Umbilical cord (tissue), 2 donors: ENCODE data around the gene TMIGD2. TPM values are rescaled to one million over a fixed set of nuclear protein-coding genes. Genes with fewer than 3 reads are reported as not detected.
"Not testable (repeated sequence)": the region's sequence is repeated elsewhere in the genome, so short reads cannot be mapped to it uniquely, and the experiment has no call there.

ENCODE experiments used
- DNase-seq: peaks from one replicate; pipeline ENCODE4 v3.0.0-alpha.2; 2015; ENCODE audit warnings: low spot score
- total RNA-seq: library from RNA; depleted of rRNA; stranded (reverse); fragments of >200 nt; gene quantifications from one replicate; pipeline ENCODE4 v1.2.3, GENCODE V29; 2014; ENCODE audit warnings: low replicate concordance; ENCODE audit not compliant: insufficient read depth

TMIGD2 gene
- total RNA-seq, 1 donor from 2014 or later = not detected

DNA sequence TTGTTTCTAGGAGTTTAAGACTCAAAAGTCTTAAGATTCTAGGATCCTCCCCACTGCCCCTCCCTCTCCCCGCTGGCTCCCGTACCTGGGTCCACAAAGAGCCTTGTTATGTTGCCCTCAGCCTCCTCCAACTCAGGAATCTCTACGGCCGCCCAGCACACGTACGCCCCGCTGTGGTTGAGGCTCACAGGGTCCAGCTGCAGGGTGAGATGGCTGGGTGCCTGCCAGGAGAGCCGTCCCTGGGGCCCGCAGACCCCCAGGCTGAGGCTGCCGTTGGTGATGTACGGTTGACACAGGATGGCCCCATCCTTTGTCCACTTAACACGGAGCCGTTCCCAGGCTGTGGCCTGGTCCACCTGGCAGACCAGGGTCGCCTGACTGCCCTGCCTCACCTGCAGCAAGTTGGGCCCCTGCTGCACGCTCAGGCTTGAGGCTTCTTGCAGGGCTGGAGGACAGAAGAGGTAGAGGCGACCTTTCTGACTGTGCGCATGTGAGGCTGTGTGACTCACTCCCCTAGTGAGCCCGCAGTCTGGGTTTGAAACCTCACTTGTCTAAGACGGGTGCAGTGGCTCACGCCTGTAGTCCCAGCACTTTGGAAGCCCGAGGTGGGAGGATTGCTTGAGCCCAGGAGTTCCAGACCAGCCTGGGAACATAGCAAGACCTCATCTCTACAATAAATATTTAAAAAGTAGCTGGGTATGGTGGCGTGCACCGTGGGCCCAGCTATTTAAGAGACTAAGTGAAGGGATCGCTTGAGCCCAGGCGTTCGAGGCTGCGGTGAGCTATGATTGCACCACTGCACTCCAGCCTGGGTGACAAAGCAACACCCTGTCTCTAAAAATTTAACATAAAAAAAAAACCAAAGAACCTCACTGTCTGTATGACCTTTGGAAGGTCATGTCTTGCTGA is 4.0 kb downstream of the TMIGD2 start:
- DNase-seq = no peak

DNA sequence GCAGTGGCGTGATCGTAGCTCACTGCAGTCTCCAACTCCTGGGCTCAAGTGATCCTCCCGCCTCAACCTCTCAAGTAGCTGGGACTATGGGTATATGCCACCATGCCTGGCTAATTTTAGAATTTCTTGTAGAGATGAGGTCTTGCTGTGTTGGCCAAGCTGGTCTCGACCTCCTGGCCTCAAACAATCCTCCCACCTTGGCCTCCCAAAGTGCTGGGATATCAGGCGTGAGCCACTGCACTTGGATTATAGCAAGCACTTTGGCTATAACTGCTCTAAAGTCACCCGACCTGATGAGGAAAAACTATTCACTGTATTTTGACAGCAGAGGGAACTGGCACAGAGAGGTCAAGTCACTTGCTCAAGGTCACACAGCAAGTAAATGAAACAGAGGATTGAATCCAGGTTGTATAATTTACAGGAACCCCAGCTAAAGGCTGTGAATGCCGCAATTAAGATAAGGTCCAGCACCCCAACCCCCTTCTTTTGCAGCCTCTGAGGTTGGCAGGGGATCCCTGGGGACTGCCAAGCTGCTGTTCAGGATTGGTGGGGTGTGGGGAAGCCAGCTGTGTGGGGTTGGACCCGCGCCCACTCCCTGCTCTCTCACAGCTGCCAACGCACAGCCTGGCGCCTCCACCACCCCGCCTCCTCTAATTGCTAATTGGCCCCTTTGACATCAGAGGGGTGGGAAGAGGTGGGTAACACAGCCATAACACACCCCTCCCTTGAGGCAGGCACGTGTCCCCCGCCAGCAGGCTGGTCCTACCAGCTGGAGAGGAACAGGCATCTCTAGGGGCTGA is 6.0 kb downstream of the TMIGD2 start:
- no peak for DNase-seq

DNA sequence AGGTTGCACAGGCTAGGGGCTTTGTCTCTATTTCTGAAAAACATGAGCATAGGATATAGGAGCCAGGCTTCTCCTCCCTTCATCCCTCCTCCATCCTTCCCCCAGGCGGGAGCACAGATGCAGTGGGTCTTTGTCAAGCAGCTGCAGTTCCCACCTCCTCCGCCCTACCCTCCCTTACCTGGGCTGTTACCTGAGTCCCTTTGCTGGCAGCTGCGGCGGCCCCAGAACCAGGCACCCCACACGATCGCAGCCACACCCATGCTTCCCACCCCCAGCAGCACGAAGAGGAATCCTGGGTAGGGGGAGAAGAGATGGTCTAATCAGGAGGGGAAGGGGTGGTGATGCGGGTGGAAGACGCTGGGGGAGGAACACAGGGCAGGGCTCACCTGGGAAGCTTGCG is 7.8 kb downstream of the TMIGD2 start:
- DNase-seq = no peak

DNA sequence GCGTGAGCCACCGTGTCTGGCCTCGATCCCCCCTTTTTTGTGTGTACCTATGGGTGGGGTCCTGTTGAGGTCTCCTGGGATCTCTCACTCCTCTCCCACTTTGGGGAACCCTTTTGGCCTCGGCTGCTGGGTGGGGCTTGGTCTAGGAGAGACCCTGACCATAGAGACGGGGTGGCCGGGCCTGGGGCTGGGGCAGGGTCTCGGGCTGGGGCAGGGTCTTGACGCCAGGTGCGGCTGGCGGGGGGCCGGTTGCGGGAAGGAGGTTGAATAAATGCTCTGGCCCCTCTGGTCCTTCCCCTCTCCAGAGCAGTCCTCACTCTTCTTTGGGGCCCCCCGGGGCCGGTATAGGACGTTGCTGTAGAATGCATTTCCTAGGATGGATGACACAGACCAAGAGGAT is 9.7 kb downstream of the TMIGD2 start:
- no peak for DNase-seq

DNA sequence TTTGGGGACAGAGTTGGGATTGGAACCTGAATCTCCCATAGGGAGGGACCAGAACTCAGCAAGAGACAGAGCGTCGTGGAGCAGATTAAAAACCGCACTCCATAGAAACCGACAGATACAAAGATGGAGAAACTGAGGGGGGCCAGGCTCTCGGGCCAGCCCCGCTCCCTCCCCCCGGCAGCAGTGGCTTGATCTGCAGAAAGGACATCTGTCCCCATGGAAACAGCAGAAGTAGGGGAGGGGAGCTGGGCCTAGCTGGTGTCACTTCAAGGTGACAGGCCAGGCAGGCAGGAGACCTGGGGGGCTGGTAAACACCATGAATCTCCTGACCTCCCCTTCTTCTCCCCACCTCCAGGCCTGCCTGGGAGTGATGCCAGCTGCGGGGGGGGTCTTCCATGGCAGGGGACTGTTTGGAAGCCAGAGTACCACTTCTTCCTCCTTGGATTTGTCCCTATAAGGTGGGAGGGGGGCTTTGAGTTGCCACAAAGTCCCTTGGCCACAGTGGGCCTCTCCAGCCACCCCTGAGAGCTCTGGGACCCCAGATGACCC is 10.9 kb downstream of the TMIGD2 start:
- no peak for DNase-seq

DNA sequence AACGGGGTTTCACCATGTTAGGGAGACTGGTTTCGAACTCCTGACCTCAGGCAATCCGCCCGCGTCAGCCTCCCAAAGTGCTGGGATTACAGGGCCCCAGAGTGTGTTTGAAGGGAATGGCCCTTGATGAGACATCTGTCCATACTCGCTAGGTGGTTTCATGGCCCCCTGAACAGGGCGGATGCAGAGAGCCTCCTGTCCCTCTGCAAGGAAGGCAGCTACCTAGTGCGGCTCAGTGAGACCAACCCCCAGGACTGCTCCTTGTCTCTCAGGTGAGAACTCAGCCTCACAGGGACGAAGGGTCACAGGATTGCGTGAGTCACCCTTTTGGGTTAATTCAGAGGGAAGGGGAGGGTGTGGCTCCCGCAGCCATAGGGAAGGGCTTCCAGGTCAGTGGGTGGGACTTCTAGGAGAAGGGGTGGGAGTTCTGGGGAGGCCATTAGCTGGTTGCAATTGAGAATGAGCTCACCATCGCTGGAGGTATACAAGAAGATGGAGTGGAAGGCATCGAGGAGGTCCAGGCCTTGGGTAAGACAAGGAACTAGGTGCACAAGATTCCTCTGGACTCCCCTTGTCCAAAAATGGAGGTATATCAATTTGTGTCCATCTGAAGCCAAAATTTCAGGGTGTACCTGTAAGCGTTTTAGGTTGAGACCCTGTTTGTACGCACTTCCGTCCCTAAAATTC is 14.0 kb downstream of the TMIGD2 start:
- no peak for DNase-seq

DNA sequence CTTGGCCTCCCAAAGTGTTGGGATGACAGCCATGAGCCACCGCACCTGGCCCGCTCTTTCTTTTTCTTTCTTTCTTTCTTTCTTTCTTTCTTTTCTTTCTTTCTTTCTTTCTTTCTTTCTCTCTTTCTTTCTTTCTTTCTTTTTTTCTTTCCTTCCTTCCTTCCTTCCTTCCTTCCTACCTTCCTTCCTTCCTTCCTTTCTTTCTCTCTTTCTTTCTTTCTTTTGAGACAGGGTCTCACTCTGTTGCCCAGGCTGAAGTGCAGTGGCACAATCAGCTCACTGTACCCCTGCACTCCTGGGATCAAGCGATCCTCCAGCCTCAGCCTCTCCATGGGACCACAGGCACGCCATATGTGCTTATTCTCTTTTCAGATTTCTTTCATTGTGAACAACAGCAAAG is 16.0 kb downstream of the TMIGD2 start:
- DNase-seq = not testable (repeated sequence)

DNA sequence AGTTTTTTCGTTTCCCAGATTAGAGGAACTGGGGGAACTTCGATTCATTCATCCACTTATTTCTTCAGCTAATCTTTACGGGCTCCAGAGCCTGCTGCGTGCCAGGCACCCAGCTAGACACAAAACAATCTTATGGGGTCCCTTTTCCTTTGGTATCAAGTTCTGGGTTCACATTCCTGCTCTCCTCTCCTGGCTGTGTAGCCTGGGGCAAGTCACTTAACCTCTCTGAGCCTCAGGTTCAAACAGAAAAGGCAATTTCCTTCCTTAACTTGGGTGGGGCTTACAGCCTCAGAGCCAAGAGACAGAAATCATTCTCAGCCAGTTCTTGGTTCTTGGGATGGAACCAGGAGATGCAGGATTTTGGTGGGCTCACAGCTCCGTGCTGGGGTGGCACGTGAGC is 17.2 kb downstream of the TMIGD2 start:
- no peak for DNase-seq

DNA sequence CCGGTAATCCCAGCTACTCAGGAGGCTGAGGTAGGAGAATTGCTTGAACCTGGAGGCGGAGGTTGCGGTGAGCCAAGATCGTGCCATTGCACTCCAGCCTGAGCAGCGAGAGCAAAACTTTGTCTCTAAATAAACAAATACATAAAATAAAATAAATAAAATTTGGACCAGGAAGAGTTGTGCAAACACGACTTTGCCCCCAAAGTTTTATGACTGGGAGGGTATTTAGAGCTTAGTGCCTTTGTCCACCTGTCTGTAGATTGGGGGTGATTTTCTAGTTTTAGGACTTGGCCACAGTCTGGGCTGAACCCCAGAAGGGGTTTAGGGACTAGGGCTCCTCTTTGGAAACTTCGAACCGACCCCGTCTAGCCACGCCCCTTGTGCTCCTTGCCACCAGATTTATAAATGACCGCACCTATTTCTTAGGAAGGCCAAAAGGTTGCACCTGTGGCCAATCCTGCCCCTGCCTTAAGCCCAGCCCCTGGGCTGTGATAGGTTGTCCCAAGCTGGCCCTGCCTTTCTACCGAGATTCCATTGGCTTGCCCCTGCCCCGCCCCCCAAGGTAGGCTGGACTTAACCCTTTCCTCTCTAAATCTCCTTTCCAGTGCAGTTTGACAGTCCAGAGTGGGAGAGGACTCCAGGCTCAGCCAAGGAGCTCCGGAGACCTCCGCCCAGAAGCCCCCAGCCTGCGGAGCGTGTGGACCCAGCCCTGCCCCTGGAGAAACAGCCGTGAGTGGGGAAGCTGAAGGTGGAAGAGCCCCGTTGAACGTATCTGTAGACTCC is 17.8 kb downstream of the TMIGD2 start:
- no peak for DNase-seq

DNA sequence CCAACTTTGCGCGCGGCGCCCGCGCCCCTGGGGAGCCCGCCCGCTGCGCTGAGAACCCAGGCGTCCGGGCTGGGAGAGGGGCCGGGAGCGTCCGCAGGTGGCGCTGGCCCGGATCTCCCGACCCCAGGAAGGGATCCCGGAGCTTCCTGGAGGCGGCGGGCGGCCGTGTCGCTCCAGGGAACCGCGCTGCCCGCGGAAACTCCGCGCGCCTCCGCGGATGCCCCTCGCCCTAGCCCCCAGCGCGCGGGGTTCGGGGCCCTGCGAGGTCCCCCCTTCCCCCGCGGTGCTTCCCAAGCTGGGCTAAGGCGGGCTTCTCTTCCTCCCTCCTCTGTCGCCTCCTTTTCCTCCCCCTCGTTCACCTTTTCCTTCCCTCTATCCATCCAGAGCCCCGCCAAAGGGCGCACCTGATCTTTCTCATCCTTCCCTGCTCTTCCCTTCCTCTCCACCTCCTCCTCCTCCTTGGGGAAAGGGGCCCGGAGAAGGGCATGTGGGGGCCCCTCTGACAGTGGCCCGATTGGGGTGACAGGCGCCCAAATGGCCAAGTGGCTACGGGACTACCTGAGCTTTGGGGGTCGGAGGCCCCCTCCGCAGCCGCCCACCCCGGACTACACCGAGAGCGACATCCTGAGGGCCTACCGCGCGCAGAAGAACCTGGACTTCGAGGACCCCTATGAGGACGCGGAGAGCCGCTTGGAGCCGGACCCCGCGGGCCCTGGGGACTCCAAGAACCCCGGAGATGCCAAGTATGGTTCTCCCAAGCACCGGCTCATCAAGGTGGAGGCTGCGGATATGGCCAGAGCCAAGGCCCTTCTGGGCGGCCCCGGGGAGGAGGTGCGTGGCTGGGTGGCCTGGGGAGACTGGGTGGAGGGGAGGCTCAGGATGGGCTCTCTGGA is 22.4 kb downstream of the TMIGD2 start:
- no peak for DNase-seq

DNA sequence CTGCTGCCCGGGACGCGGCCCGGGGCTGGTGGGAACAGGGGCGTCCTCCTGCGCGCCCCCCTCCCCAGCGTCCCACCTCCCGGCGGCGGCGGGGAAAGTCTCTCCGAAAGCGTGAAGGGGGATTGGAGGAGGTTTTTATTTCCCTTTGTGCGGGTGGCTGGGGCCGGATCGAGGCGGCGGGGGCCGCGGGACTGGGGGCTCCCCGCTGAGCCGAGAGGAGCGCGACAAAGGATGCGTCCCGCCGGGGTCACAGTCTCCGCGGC is 23.0 kb downstream of the TMIGD2 start:
- no peak for DNase-seq

DNA sequence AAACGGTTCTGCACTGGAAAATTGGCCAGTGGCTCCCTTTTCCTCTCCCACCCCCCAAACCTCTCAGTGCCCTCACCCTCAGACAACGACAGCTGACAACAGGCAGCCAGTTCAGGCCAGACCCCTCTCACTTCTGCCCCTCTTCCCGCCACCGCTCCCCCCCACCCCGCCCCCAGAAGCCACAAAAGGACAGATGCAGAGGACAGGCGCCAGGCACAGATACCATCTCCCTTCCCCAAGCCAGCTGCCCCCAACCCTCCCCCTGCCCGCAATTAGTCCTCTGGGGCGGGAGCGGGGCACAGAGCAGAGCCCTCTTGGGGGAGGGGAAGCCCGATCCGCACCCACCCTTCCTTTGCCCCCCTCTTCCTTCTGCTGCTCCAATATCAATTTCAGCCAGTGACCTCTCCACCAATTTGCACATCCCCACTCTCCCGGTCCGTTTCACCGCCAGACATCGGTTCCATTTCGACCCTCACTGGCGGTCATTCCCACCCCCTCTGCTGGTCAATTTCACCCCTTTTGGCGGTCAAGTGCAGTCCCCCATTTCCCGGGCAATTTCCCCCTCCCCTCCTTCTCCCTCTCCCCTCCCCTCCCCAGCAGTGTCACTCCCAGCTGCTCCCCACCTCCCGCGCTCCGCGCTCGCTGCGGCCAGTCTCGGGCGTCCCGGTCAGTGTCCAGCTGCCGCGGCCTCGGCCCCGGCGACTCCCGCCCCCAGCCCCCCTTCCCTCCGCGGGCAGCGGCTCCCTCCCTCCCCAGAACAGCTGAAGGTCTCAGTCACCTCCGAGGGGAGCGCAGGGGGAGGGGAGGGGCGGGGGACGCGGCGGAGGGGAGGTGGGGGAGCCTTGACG is 23.5 kb downstream of the TMIGD2 start, which contains the start of gene SHD:
Gene SHD (plus strand): TSS at position 848 of the 848 bp plus-strand sequence. CDS start 798 bp downstream, outside the sequence.
- DNase-seq = no peak

DNA sequence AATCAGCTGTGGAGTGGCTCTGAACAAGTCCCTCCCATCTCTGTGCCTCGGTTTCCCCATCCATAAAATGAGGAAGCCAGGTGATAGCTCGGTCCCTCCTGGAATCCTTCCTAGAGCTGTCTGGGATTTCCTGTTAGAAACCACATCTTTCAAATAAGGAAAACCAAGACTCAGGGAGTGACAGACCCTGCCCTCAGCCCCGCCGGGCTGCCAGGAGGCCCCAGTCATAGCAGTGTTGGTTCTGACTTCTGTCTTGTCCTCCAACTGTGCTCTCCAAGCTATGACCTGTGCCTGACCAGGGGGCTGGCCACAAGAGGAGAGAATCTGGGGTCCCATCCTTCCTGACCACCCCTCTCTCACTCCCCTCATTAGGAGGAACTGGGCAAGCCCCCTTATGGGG is 24.2 kb downstream of the TMIGD2 start:
- DNase-seq = no peak

DNA sequence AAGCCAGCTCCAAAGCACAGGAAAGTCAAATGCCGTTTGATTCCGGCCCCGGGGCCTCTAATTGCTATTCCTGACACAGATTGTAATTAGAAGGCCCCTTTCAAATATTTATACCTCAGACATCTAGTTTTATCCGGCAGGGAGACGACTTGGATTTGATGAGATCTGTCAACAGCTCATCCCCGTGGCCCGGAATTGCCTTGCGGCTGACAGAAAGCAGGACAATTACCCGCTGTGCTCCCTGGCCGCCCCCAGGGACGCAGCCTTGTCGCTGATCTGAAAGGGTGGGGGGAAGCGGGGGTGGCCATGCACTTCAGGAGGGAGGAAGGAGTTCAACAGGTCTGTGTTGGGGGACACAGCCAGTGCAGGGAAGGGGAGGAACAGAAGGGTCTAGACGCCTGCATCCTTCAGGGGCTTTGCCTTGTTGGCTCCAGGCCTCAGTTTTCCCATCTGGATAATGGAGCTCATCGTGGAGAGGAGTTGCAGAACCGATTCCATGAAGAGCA is 24.9 kb downstream of the TMIGD2 start:
- DNase-seq = no peak

DNA sequence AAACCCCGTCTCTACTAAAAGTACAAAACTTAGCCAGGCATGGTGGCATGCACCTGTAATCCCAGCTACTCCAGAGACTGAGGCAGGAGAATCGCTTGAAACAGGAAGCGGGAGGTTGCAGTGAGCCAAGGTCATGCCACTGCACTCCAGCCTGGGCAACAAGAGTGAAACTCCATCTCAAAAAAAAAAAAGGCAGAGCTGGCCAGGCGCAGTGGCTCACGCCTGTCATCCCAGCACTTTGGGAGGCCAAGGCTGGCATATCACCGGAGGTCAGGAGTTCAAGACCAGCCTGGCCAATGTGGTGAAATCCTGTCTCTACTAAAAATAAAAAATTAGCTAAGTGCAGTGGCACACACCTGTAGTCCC is 27.9 kb downstream of the TMIGD2 start:
- not testable (repeated sequence) for DNase-seq

DNA sequence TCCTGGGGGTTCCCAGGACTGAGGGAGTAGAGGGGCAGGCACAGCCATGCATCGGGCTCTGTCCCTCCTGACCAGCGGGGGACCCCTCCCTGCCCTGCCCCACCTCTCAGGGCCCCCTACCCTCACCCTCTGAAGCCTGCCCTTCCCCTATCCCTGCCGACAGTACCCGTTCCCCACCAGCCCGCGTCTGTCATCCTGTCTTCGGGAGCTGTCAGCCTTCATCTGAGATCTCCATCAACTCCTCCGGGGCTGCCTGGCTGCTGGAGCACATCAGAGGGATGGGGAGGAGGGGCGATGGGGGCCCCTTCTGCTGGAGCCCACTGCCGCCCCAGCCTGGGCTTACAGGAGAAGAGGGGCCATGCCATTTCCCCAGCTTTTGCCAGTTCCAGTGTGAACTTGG is 29.3 kb downstream of the TMIGD2 start:
- no peak for DNase-seq

DNA sequence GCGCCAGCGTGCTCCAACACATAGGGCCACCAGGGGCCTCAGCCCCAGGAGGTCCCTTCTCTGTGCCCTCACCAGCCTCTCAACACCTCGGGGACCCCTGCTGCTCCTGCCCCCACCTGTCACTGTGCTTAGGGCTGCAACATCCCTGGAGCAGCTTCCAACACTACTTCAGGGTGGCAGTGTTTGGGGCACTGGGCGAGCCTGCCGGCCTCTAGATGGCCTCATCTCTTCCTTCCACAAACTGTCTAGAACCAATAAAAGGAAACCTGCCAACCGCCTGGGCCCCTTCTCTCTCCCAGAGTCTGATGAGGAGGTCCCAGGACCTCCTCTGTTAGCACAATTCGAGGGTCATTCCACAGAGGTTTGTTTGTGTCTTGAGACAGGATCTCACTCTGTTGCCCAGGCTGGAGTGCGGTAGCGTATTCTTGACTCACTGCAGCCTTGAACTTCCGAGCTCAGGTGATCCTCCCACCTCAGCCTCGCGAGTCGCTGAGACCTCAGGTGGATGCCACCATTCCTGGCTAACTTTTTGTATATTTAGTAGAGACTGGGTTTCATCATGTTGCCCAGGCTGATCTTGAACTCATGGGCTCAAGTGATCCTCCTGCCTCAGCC is 33.3 kb downstream of the TMIGD2 start:
- DNase-seq = no peak
